ENCODE results near the gene THSD7A.

THSD7A gene

GRCh38 chr7:11379641-11380040, 452.4 kb downstream of the THSD7A start:
- DNase-seq: no peak

GRCh38 chr7:11376529-11376928, 455.5 kb downstream of the THSD7A start:
- no peak for DNase-seq

GRCh38 chr7:11374629-11375028, 457.4 kb downstream of the THSD7A start:
- DNase-seq: no peak

DNA sequence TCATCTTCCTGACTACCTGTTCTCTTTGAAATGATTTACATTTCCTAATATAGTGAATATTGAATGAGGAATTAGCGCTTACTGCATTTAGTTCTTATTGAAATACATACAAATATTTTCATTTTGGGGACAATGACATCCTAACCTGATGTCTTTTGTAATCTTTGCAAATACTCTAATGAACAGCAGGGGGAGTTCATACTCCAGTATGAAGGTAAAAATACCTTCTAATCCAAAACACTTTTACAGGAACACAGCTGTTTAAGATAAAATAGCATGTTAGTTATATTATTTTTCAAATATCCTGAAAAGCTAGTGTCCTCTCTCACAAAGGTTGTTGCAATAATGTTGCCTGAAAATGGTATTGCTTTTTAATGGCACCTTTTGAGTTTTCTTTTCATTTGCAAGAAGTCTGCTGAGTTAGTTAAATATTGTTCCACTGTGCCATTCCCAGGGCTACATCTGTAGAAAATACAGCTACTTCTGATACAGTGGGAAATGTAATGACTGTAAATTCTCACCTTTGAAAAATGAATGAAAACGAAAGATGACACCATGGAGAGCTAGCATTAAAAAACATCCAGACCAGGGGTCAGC, 458.4 kb downstream of the THSD7A start:
- DNase-seq: no peak

GRCh38 chr7:11369696-11370095, 462.3 kb downstream of the THSD7A start:
- DNase-seq: no peak

- no peak for DNase-seq
Measured at GRCh38 chr7:11366118-11366517, 465.9 kb downstream of the THSD7A start.

- DNase-seq: no peak
Measured at GRCh38 chr7:11358637-11359036, 473.4 kb downstream of the THSD7A start.

DNA sequence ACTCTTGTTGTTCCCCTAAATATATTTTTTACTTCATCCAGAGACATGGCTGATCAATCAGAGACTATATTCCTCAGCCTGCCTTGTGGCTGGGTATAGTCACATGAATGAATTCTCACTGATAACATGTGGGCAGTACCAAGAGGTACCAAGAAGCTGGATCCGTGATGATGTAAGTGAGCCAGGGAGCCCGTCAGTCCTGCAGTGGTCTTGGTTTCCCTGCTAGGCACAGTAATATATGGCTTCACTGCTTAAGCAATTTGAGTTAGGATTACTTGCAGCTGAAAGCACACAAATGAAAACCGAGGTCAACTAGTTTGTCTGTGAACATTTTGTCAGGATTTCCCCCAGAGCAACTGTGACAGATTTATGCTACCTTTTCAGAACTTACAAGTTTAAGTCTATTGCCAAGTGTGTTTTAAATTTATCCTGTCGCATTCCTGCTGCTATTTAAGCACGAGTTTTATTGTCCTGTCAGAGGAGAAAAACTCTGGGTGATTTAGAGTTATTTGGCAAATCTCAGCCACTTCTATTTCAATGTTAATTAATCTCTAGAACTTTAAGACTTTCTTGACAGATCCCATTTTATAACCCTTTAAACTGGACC, 476.5 kb downstream of the THSD7A start:
- DNase-seq: no peak

DNA sequence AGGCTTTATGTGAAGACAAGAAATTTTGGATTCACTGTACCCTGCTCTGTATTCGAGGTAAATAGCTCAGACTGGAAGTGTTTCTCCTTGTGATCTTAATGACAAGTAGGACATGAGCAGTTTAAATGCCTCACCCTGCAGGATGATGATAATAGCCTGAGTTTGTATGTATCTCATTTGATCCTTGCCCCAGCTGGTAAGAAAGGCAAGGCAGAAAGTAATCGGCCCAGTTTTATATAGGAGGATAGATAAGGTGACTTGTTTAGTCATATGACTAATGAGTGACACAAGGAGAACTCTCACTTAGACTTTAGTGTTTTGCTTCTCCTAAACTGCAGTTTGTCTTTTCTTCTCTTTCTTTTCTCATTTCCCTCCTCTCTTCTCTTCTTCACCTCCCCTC, 485.7 kb downstream of the THSD7A start:
- DNase-seq: no peak

GRCh38 chr7:11345621-11346020, 486.4 kb downstream of the THSD7A start:
- no peak for DNase-seq

GRCh38 chr7:11343818-11344413, 488.1 kb downstream of the THSD7A start:
- DNase-seq: peak in 1 of 2 donors; percentile 57

GRCh38 chr7:11343136-11343535, 488.9 kb downstream of the THSD7A start:
- no peak for DNase-seq

DNA sequence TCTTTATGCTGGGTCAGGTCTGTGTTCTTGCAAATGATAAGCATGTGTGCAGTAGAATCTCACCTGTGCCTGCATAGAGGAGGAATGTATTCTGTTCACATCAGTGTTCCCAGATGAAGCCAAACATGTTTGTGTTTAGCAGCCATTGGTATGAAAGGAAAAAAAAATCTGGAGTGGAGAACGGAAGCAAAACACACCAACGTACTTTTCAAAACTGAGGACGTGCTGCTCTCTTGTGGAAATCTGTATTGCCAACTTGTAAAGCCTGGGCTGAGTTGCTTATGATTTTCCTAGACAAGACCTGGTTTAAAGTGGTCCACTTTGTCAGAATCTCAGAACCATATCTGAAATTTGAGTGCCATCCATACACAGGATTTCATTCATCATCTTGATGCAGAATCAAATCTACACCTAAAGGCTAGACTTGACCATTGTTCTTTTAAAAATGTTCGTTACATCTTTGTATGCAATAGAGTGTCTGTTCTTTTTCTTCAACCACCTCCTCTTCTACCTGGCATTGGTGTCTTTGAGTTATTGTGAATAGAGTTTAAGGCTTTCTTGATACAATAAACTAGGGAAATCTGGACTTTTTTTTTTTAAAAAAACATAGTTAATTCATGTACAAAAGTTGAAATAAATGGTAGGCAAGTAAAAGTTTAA, 490.6 kb downstream of the THSD7A start:
- peak in 1 of 2 donors; percentile 75 for DNase-seq

GRCh38 chr7:11336432-11336831, 495.6 kb downstream of the THSD7A start:
- no peak for DNase-seq

- no peak for DNase-seq
Measured at GRCh38 chr7:11335947-11336346, 496.1 kb downstream of the THSD7A start.

DNA sequence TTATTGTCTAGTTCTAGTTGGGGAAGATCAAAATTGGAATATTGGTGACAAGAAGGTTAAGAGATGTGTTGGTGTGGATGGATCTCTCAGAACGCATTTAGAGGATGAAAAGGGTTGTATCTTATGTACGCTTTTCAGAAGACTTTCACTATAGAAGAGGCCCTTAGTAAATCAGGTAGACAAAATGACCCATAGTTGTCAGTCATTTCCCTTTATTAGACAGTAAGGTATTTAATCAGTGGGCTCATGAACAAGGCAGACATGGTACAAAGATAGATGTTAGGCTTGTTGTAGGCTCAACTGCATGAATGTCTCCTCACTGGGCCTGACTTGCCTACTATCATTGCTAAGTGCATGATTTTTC, 499.2 kb downstream of the THSD7A start:
- no peak for DNase-seq

- no peak for DNase-seq
Measured at GRCh38 chr7:11332186-11332864, 499.7 kb downstream of the THSD7A start.

GRCh38 chr7:11331128-11332102, 500.6 kb downstream of the THSD7A start:
- no peak for DNase-seq

GRCh38 chr7:11330717-11331116, 501.3 kb downstream of the THSD7A start:
- DNase-seq: no peak

- no peak for DNase-seq
Measured at GRCh38 chr7:11330208-11330607, 501.8 kb downstream of the THSD7A start.

DNA sequence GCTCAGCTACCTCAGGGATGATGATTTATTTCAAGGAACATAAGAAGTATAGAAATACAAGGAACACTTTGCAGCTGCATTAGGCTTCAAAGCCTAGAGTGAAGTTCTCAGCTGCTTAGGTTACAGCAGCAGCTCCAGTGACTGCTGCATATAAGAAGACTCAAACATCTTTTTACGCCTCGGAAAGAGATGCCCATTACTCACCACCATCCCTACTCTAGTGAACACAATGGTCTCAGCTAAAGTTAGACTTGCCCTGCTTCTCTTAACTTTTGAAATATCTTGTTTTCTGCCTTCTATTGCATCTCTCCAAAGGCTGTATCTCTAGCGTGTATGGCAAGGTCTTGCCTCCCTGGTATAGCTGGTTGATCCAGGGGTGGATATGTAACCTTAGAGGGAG, 502.4 kb downstream of the THSD7A start:
- no peak for DNase-seq

DNA sequence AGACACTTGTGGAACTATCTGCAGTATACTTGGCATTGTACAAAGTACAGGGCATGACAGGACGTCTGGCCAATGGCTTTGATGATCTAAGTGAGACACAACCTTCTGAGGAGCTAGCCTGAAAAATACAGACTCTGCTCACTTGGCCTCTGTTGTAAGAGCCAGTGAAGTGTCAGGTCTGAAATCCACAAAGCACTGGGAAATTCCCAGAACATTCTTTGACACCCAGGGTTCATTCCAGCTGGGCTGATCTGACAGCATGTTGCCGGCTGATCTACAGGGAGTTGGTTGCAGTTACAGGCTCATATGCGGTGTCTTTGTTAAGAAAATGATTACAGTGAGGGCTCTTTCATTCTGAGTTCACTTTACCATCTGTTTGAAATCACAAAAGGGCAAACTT, 503.7 kb downstream of the THSD7A start:
- no peak for DNase-seq

Data from hippocampal formation (tissue), 2 donors.